PC-9 (cell line): ENCODE measurements around the gene XBP1. TPM values are rescaled to one million over a fixed set of nuclear protein-coding genes. Genes with fewer than 3 reads are reported as not detected.
"Not testable (repeated sequence)": the region's sequence is repeated elsewhere in the genome, so short reads cannot be mapped to it uniquely, and the experiment has no call there.

Experiments
- BruUV-seq: library from RNA; stranded (reverse); fragments of 400-500 nt; replicated peaks from 2 replicates; lab custom pipeline; 2021; lab: Mats Ljungman, UMichigan
- CTCF ChIA-PET: fragments of 300-600 bp; sonication (Branson Sonifier 250); formaldehyde crosslinking; loops from one replicate; lab custom pipeline; 2022; ENCODE audit warnings: antibody characterized with exemption; lab: Charles Lee
- POLR2A ChIA-PET: fragments of 300-600 bp; sonication (Branson Sonifier 250); formaldehyde crosslinking; loops from one replicate; lab custom pipeline; 2022; ENCODE audit warnings: antibody characterized with exemption; ENCODE audit not compliant: unreplicated experiment; lab: Charles Lee
- DNase-seq, 2 experiments: peaks; one replicate each; pipeline versions ENCODE4 v3.0.0 to v3.0.0-alpha.2; 2015 to 2022; ENCODE audit warnings: mixed read lengths in 1 of 2
- H2AFZ ChIP-seq: fragments of 200-600 bp; sonication (generic); 2 replicates; pipeline ENCODE4 v1.8.1; 2017; ENCODE audit warnings: antibody characterized with exemption
- H3F3A ChIP-seq: fragments of 200-600 bp; sonication (generic); 2 replicates; pipeline ENCODE4 v1.8.1; 2017; ENCODE audit warnings: antibody characterized with exemption, mild to moderate bottlenecking, low read depth; ENCODE audit not compliant: insufficient read depth
- H3K27ac ChIP-seq: fragments of 200-600 bp; sonication (generic); 2 replicates; pipeline ENCODE4 v1.6.1; 2016; ENCODE audit warnings: mixed run types
- H3K27me3 ChIP-seq: fragments of 200-600 bp; sonication (generic); 2 replicates; pipeline ENCODE4 v1.6.1; 2016; ENCODE audit warnings: low read depth, mixed run types; ENCODE audit not compliant: insufficient read depth
- H3K36me3 ChIP-seq: fragments of 200-600 bp; sonication (generic); 2 replicates; pipeline ENCODE4 v1.6.1; 2016; ENCODE audit warnings: low read depth, mixed run types
- H3K4me1 ChIP-seq: fragments of 200-600 bp; sonication (generic); replicated peaks from 2 replicates; pipeline ENCODE4 v1.6.1; 2016; ENCODE audit warnings: mixed run types; ENCODE audit not compliant: insufficient read depth
- H3K4me2 ChIP-seq: fragments of 200-600 bp; sonication (generic); 2 replicates; pipeline ENCODE4 v1.6.1; 2017; ENCODE audit warnings: mixed run types
- H3K4me3 ChIP-seq: fragments of 200-600 bp; sonication (generic); 2 replicates; pipeline ENCODE4 v1.6.1; 2016; ENCODE audit warnings: mixed run types
- H3K79me2 ChIP-seq: fragments of 200-600 bp; sonication (generic); 2 replicates; pipeline ENCODE4 v1.6.1; 2017; ENCODE audit warnings: low read depth, mixed run types
- H3K9me2 ChIP-seq: fragments of 200-600 bp; sonication (generic); 2 replicates; pipeline ENCODE4 v1.8.1; 2017; ENCODE audit warnings: mild to moderate bottlenecking; ENCODE audit not compliant: insufficient read depth
- H3K9me3 ChIP-seq: fragments of 200-600 bp; sonication (generic); 2 replicates; pipeline ENCODE4 v1.8.1; 2016; ENCODE audit warnings: low read depth; ENCODE audit not compliant: insufficient read depth
- H4K20me1 ChIP-seq: fragments of 200-600 bp; sonication (generic); 2 replicates; pipeline ENCODE4 v1.8.1; 2017; ENCODE audit not compliant: insufficient read depth
- EZH2 ChIP-seq: fragments of 200-600 bp; sonication (generic); IDR thresholded peaks from 2 replicates; pipeline ENCODE4 v1.8.0; 2017; ENCODE audit warnings: antibody characterized with exemption, low read depth
- intact Hi-C: fragments of 100-400 bp; cut with micrococcal nuclease; formaldehyde crosslinking; loops from one replicate; pipeline ENCODE4 v1.10.0; 2022; ENCODE audit not compliant: unreplicated experiment
- total RNA-seq: library from RNA; stranded (reverse); gene quantifications from 2 replicates; pipeline ENCODE4 v1.2.3, GENCODE V29; 2021
- TF ChIP-seq, protein P1 (sequence below): fragments of 200-600 bp; sonication (generic); conservative IDR thresholded peaks from 2 replicates; pipeline ENCODE4 v1.6.1; 2017; ENCODE audit warnings: mixed run types, antibody characterized with exemption, mild to moderate bottlenecking, moderate library complexity

The XBP1 gene
- total RNA-seq, 1 experiment from 2014 or later: 35.2 TPM

DNA sequence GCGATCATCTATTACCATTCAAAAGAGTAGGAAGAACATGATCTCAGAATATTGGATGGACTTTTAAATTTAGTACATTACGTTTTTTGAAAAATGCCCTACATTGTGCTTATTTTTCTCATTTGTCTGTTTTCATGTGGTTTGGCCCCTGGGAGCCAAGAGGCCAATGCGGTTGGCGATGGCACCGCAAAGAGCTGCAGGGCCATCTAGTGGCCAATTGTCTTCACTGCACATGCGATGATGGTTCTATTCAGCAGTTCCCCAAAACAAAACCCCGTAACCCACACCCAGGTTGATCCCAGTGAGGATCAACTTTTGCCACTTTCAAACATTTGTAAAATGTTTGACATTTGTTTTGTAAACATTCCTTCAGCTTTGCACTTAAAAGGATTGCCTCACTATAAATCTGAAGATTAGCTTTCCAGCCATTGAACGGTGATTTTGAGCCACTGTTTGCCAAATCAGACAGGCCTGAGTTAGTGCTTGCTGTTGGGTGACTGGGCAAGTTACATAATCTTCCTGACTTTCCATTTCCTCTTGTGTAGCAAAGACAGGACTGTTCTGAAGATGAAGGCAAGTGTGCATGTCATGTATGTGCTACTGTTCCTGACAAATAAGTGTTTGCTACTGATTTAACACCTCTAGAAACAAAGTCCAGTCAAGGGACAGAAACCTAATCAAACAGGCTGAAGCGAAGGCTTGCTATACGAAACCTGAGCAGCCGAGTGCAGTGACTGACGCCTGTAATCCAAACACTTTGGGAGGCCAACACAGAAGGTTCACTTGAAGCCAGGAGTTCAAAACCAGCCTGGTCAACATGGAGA lies 29.2 kb upstream of the XBP1 start:
- BruUV-seq: no TSS peak
- no peak overlapping the region for H3K4me3 ChIP-seq
- TF ChIP-seq, protein P1, sequence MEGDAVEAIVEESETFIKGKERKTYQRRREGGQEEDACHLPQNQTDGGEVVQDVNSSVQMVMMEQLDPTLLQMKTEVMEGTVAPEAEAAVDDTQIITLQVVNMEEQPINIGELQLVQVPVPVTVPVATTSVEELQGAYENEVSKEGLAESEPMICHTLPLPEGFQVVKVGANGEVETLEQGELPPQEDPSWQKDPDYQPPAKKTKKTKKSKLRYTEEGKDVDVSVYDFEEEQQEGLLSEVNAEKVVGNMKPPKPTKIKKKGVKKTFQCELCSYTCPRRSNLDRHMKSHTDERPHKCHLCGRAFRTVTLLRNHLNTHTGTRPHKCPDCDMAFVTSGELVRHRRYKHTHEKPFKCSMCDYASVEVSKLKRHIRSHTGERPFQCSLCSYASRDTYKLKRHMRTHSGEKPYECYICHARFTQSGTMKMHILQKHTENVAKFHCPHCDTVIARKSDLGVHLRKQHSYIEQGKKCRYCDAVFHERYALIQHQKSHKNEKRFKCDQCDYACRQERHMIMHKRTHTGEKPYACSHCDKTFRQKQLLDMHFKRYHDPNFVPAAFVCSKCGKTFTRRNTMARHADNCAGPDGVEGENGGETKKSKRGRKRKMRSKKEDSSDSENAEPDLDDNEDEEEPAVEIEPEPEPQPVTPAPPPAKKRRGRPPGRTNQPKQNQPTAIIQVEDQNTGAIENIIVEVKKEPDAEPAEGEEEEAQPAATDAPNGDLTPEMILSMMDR: peak; percentile 97
- TF ChIP-seq EZH2: no peak
- H3F3A ChIP-seq: no peaks in the 10 kb centered on the region
- H3K9me2 ChIP-seq: no peaks in the 10 kb centered on the region
- H3K27ac ChIP-seq: no peak overlapping the region
- no peaks in the 10 kb centered on the region for H3K4me1 ChIP-seq
- ChIA-PET POLR2A (interaction anchor here (0.6 kb wide), 1 partner anchor 215 kb away, joined by 3 read pairs; no protein-coding TSS in a partner anchor), CTCF (interaction anchor here (0.6 kb wide), 3 partner anchors 78 to 1582 kb away, joined by 3 to 7 read pairs (median 5); no protein-coding TSS in a partner anchor)
- no peak overlapping the region for H2AFZ ChIP-seq
- intact Hi-C loops: loop anchor here (1.0 to 2.0 kb wide), 2 partner anchors 39 to 229 kb away; no protein-coding TSS in a partner anchor
- no peaks in the 10 kb centered on the region for H4K20me1 ChIP-seq
- DNase-seq: peak; percentile 50 to 57
- H3K9me3 ChIP-seq: no peaks in the 10 kb centered on the region
- no peaks in the 10 kb centered on the region for H3K79me2 ChIP-seq
- no peaks in the 10 kb centered on the region for H3K27me3 ChIP-seq
- H3K4me2 ChIP-seq: no peak overlapping the region
- no peaks in the 10 kb centered on the region for H3K36me3 ChIP-seq

DNA sequence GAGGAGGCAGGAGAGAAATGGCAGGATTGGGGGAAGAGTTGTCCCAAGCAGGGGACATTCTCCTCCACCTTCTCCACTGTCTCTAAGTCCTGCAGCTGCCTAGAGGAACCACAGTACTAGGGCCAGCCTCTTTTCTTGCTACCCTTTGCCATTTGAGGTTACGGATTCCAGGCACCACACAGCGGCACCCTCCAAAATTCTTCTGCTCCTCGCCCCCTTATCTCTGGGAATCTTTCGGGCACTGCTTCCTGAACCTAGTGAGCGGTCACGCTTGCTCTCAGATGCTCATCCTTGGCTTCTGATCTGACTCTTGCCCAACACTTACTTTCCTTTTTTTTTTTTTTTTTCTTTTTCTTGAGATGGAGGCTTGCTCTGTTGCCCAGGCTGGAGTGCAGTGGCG lies 26.6 kb upstream of the XBP1 start:
- ChIA-PET POLR2A (no interaction called here), CTCF (no interaction called here)
- H3K4me1 ChIP-seq: peaks cover 8% of the 10 kb centered on the region
- H4K20me1 ChIP-seq: no peaks in the 10 kb centered on the region
- intact Hi-C loops: no loop called here
- H3K27me3 ChIP-seq: no peaks in the 10 kb centered on the region
- H3K9me3 ChIP-seq: no peaks in the 10 kb centered on the region
- no peaks in the 10 kb centered on the region for H3K9me2 ChIP-seq
- no peaks in the 10 kb centered on the region for H3K36me3 ChIP-seq
- TF ChIP-seq EZH2: no peak
- TF ChIP-seq, protein P1: no peak
- no peak for DNase-seq
- no peak overlapping the region for H3K27ac ChIP-seq
- BruUV-seq: no TSS peak
- peaks cover 5% of the 10 kb centered on the region; the same call in 1 of the 2 replicates for H3F3A ChIP-seq
- no peak overlapping the region for H2AFZ ChIP-seq
- no peak overlapping the region for H3K4me2 ChIP-seq
- no peaks in the 10 kb centered on the region for H3K79me2 ChIP-seq
- H3K4me3 ChIP-seq: no peak overlapping the region

DNA sequence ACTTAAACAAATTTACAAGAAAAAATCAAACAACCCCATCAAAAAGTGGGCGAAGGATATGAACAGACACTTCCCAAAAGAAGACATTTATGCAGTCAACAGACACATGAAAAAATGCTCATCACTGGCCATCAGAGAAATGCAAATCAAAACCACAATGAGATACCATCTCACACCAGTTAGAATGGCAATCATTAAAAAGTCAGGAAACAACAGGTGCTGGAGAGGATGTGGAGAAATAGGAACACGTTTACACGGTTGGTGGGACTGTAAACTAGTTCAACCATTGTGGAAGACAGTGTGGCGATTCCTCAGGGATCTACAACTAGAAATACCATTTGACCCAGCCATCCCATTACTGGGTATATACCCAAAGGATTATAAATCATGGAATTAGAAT lies 26.1 kb upstream of the XBP1 start:
- H3K27me3 ChIP-seq, H3K4me3 ChIP-seq, H3K9me3 ChIP-seq, H2AFZ ChIP-seq, intact Hi-C loops, CTCF ChIA-PET, BruUV-seq, H3K4me2 ChIP-seq, POLR2A ChIA-PET, H4K20me1 ChIP-seq, H3K36me3 ChIP-seq, DNase-seq, H3K79me2 ChIP-seq, H3K4me1 ChIP-seq, H3K27ac ChIP-seq, H3F3A ChIP-seq, H3K9me2 ChIP-seq: not testable (repeated sequence)

DNA sequence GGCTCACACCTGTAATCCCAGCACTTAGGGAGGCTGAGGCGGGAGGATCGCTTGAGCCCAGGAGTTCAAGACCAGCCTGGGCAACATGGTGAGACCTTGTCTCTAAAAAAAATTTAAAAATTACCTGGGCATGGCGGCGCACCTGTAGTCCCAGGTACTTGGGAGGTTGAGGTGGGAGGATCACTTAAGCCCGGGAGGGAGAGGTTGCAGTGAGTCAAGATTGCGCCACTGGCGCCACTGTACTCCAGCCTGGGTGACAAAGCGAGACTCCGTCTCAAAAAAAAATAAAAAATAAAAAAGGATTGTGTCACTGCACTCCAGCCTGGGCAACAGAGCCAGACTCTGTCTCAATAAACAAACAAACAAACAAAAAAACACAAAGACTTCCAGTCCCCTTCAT lies 24.1 kb upstream of the XBP1 start:
- POLR2A ChIA-PET, DNase-seq, H3K4me2 ChIP-seq, H3K36me3 ChIP-seq, H4K20me1 ChIP-seq, BruUV-seq, intact Hi-C loops, H3K9me3 ChIP-seq, H3K79me2 ChIP-seq, H3K9me2 ChIP-seq, H2AFZ ChIP-seq, H3K27ac ChIP-seq, H3K27me3 ChIP-seq, CTCF ChIA-PET, H3K4me3 ChIP-seq: not testable (repeated sequence)
- Histone ChIP-seq H3K4me1 (peaks cover 23% of the 10 kb centered on the region), H3F3A (peaks cover 12% of the 10 kb centered on the region; the same call in 1 of the 2 replicates)
